Endothelial cell (in vitro differentiated cells): ENCODE measurements around the gene FCHSD2. TPM values are rescaled to one million over a fixed set of nuclear protein-coding genes. Genes with fewer than 3 reads are reported as not detected.

Source experiments
- DNase-seq: peaks from one replicate; pipeline ENCODE4 v3.0.0; 2021; ENCODE audit warnings: low spot score
- H3K27ac Mint-ChIP-seq: one replicate; pipeline ENCODE4 v1.8.0; 2021; ENCODE audit warnings: mixed read lengths, inconsistent platforms; ENCODE audit not compliant: unreplicated experiment
- H3K27me3 Mint-ChIP-seq: one replicate; pipeline ENCODE4 v1.8.0; 2021; ENCODE audit warnings: mild to moderate bottlenecking, moderate library complexity, mixed read lengths, inconsistent platforms; ENCODE audit not compliant: unreplicated experiment
- H3K36me3 Mint-ChIP-seq: one replicate; pipeline ENCODE4 v1.8.0; 2021; ENCODE audit warnings: mild to moderate bottlenecking, low read depth, mixed read lengths, inconsistent platforms; ENCODE audit not compliant: unreplicated experiment
- H3K4me1 Mint-ChIP-seq: one replicate; pipeline ENCODE4 v1.8.0; 2021; ENCODE audit warnings: mild to moderate bottlenecking, mixed read lengths, inconsistent platforms; ENCODE audit not compliant: unreplicated experiment
- H3K4me3 Mint-ChIP-seq: one replicate; pipeline ENCODE4 v1.8.0; 2021; ENCODE audit warnings: mild to moderate bottlenecking, mixed read lengths, inconsistent platforms; ENCODE audit not compliant: unreplicated experiment
- H3K9me3 Mint-ChIP-seq: one replicate; pipeline ENCODE4 v1.8.0; 2021; ENCODE audit warnings: mixed read lengths, inconsistent platforms; ENCODE audit not compliant: unreplicated experiment
- CTCF ChIP-seq: fragments of 200-600 bp; sonication (generic); IDR thresholded peaks from one replicate; pipeline ENCODE4 v1.5.0; 2021; ENCODE audit warnings: antibody characterized with exemption; ENCODE audit not compliant: unreplicated experiment
- total RNA-seq: library from RNA; stranded (reverse); fragmentation: NEBNext Ultra II Directional; extraction: Animal tissue kit (Norgen Biotek cat#: 25700); gene quantifications from one replicate; pipeline ENCODE4 v1.2.1, GENCODE V29; 2021; ENCODE audit not compliant: unreplicated experiment

The FCHSD2 gene
- total RNA-seq, 1 donor from 2014 or later = 45.3 TPM

DNA sequence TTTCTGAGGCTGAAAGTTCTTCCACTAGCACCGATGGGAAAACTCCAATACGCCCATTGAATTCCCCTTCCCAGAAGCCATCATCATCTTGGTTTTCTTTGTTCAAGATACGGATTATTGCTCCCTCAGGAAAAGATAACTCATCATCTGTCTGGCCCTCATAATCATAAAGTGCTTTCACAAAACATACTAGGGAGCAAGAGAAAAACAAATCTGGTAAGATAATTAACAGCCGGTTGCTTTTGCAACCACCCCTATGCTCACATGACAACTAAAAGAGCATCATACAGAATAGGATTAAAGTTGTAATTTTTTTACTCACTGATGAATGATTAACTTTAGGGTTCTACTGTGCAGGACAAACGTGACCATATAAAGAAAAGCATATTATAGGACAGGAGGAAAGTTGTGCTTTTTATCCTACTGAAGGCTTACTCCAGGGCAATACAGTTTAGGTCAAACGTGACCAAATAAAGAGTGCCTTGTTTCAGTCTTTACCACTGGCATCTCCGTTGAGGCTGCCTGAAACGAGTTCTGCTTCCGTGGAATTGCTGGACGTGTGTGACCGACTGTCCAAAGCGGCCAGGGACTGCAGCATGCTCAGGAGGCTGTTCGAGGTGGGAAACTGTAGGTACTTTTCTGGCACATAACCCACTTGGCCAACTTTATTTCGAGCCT is 299.3 kb downstream of the FCHSD2 start:
- no peaks in the 10 kb centered on the region for H3K9me3 Mint-ChIP-seq
- H3K4me1 Mint-ChIP-seq = no peaks in the 10 kb centered on the region
- no peak for DNase-seq
- no peak overlapping the region for H3K4me3 Mint-ChIP-seq
- peaks cover 37% of the 10 kb centered on the region for H3K36me3 Mint-ChIP-seq
- TF ChIP-seq CTCF = no peak
- no peak overlapping the region for H3K27ac Mint-ChIP-seq
- peaks cover 2% of the 10 kb centered on the region for H3K27me3 Mint-ChIP-seq

- DNase-seq = no peak
- peaks cover 37% of the 10 kb centered on the region for H3K36me3 Mint-ChIP-seq
- no peaks in the 10 kb centered on the region for H3K4me1 Mint-ChIP-seq
- no peak overlapping the region for H3K4me3 Mint-ChIP-seq
- no peak overlapping the region for H3K27ac Mint-ChIP-seq
- no peak for TF ChIP-seq CTCF
- H3K27me3 Mint-ChIP-seq = peaks cover 2% of the 10 kb centered on the region
- no peaks in the 10 kb centered on the region for H3K9me3 Mint-ChIP-seq
Observed at GRCh38 chr11:72842126-72842525, 300.0 kb downstream of the FCHSD2 start.

DNA sequence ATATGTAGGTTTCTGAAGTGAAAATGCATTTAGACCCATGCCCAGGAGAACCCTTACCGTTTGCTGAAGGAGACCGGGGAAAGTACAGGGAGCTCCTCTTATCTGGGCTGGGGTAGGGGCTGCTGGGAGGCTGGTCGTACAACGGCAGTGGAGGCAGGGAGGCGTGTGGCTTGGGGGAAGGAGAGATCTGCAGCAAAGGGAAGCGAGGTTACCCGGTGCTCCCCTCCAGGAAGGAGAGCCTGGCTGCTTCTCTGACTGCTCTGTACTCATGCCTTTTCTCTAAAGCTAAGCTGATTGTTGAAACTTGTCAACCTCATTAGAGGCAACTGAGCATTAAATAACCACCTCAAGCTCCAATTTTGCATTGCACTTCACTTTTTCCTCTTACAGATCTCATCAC is 300.7 kb downstream of the FCHSD2 start:
- no peak for TF ChIP-seq CTCF
- no peaks in the 10 kb centered on the region for H3K4me1 Mint-ChIP-seq
- H3K27me3 Mint-ChIP-seq = peaks cover 2% of the 10 kb centered on the region
- no peak for DNase-seq
- H3K36me3 Mint-ChIP-seq = peaks cover 37% of the 10 kb centered on the region
- no peak overlapping the region for H3K27ac Mint-ChIP-seq
- H3K4me3 Mint-ChIP-seq = no peak overlapping the region
- no peaks in the 10 kb centered on the region for H3K9me3 Mint-ChIP-seq

DNA sequence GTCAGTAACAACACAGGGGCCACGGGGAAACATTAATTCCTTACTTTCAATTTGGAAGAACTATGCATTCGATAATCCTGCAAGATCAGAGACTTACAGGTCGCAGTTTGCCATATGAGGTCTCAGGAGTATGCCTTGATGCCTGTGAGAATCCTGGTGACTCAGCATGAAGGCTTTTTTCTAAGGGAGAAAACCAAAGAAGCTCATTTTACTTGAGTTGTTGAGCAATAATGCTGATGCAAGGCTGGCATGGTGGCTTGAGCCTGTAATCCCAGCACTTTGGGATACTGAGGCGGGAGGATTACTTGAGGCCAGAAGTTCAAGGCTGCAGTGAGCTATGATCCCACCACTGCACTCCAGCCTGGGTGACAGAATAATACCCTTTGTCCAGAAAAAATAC is 301.3 kb downstream of the FCHSD2 start:
- Mint-ChIP-seq H3K4me1 (no peaks in the 10 kb centered on the region), H3K9me3 (no peaks in the 10 kb centered on the region), H3K27me3 (peaks cover 4% of the 10 kb centered on the region), H3K4me3 (no peak overlapping the region), H3K36me3 (peaks cover 37% of the 10 kb centered on the region), H3K27ac (no peak overlapping the region)
- TF ChIP-seq CTCF = no peak
- DNase-seq = no peak

- DNase-seq = no peak
- Mint-ChIP-seq H3K4me1 (no peaks in the 10 kb centered on the region), H3K9me3 (no peaks in the 10 kb centered on the region), H3K27me3 (peaks cover 12% of the 10 kb centered on the region), H3K27ac (no peak overlapping the region), H3K4me3 (no peak overlapping the region), H3K36me3 (peaks cover 38% of the 10 kb centered on the region)
- no peak for TF ChIP-seq CTCF
Observed at GRCh38 chr11:72838691-72839305, 303.3 kb downstream of the FCHSD2 start.
